Measurements from ENCODE around the gene CAMTA1.

- TF ChIP-seq POLR2A (IDR thresholded peaks at IDR 0.05) (no peak), CTCF (IDR thresholded peaks at IDR 0.05) (no peak), POLR2AphosphoS5 (IDR thresholded peaks at IDR 0.05) (no peak), EP300 (IDR thresholded peaks at IDR 0.05) (no peak)
Measured at GRCh38 chr1:7120863-7121621, 335.8 kb downstream of the CAMTA1 start.
